OCI-M2 (cell line): Measurements from ENCODE around the gene PSMB5.

Experiments
- DNase-seq: peaks from one replicate; lab custom pipeline; 2025; ENCODE audit not compliant: unreplicated experiment; lab: John Stamatoyannopoulos, UW

The PSMB5 gene

GRCh38 chr14:23058654-23059504 is 24.2 kb upstream of the PSMB5 start:
- no peak for DNase-seq

- no peak for DNase-seq
These were observed 23.3 kb upstream of the PSMB5 start for GRCh38 chr14:23057757-23058653.

GRCh38 chr14:23056956-23057756 is 22.5 kb upstream of the PSMB5 start, which contains the start of gene CDH24:
Gene CDH24, minus strand, starts transcription at chr14:23057520. Its CDS starts 1,787 bp downstream, at chr14:23055733.
- no peak for DNase-seq

- no peak for DNase-seq
These were observed 21.6 kb upstream of the PSMB5 start for GRCh38 chr14:23056145-23056955.

GRCh38 chr14:23055621-23056144 is 21.0 kb upstream of the PSMB5 start:
- DNase-seq = no peak

- no peak for DNase-seq
These were observed 20.4 kb upstream of the PSMB5 start for GRCh38 chr14:23055147-23055550.

- no peak for DNase-seq
These were observed 19.5 kb upstream of the PSMB5 start for GRCh38 chr14:23054000-23054811.

GRCh38 chr14:23053426-23053825 is 18.7 kb upstream of the PSMB5 start:
- DNase-seq = no peak

GRCh38 chr14:23052671-23053070 is 18.0 kb upstream of the PSMB5 start:
- no peak for DNase-seq

GRCh38 chr14:23052182-23052623 is 17.5 kb upstream of the PSMB5 start:
- DNase-seq = no peak

GRCh38 chr14:23051141-23052057 is 16.7 kb upstream of the PSMB5 start:
- no peak for DNase-seq

GRCh38 chr14:23049011-23049410 is 14.3 kb upstream of the PSMB5 start:
- DNase-seq = no peak

GRCh38 chr14:23047751-23048693 is 13.3 kb upstream of the PSMB5 start:
- DNase-seq = no peak

GRCh38 chr14:23047034-23047634 is 12.4 kb upstream of the PSMB5 start:
- no peak for DNase-seq

- DNase-seq = no peak
These were observed 11.0 kb upstream of the PSMB5 start for GRCh38 chr14:23045419-23046357.
